Choroid plexus epithelial cell (primary cell): ENCODE measurements around the gene NPB.
"Not testable (repeated sequence)": the region's sequence is repeated elsewhere in the genome, so short reads cannot be mapped to it uniquely, and the experiment has no call there.

Source experiments
- DNase-seq: peaks from one replicate; pipeline ENCODE4 v3.0.0-alpha.2; 2010; ENCODE audit warnings: low read depth
- H3K4me3 ChIP-seq: 2 replicates; pipeline ENCODE4 v1.5.1; 2011; ENCODE audit warnings: low read depth, mild to moderate bottlenecking, control low read depth, low read length, moderate library complexity
- CTCF ChIP-seq: conservative IDR thresholded peaks from 2 replicates; pipeline ENCODE4 v1.5.1; 2011; ENCODE audit warnings: low read depth, mild to moderate bottlenecking, control low read depth, inconsistent platforms, low read length, moderate library complexity

The NPB gene

GRCh38 chr17:81916234-81917001, 14.4 kb downstream of the NPB start:
- DNase-seq = peak; percentile 72
- peak overlapping the region; percentile 68 for H3K4me3 ChIP-seq

DNA sequence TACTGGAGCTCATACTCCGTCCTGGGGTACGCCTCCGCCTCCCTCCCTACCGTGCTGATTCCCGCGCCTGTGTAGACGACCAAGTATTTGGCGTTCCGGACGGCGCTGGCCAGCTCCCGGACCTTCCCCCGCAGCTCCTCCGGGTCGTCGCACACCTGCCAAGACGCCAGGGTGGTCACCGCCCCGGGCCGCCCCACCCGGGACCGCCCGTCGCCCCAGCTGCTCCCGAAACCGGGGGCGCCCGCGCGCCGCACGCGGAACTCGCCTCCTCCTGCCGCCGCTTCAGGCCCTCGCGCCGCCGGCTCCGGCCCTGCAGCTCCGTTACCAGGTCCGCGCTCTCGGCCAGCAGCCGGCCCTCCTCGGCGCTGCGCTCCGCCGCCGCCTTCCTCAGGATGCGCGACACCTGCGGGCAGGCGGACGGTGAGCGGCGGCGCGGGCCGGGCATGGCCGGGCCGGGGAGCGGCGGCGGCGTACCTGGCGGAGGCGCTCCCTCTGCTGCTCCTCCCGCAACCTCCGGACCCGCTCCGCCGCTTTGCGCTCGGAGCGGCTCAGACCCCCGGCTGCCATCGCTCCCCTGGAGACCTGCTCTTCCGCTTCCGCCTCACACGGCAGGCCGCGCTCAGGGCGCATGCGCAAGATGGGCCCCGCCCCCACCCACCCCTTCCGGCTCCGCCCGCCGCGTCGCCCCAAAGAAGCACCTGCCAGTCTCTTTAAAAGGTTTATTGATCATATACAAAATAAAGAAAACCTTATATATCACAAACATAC, 15.7 kb downstream of the NPB start, which contains the start of gene SIRT7:
Gene SIRT7, minus strand, starts transcription at position 612 of the 768 bp plus-strand sequence. Its CDS starts 45 bp downstream, at position 567.
- DNase-seq = peak; percentile 74
- no peak for TF ChIP-seq CTCF
- peak within 1 kb of the TSS; percentile 68 for H3K4me3 ChIP-seq

More at GRCh38 chr17:81916234-81917001, 14.4 kb downstream of the NPB start:
- TF ChIP-seq CTCF = no peak

GRCh38 chr17:81918333-81918669, 16.3 kb downstream of the NPB start:
- not testable (repeated sequence) for DNase-seq
- peak overlapping the region; percentile 8 for H3K4me3 ChIP-seq

- TF ChIP-seq CTCF = no peak
- H3K4me3 ChIP-seq = no peak overlapping the region
- DNase-seq = no peak
Observed at GRCh38 chr17:81918832-81919545, 17.0 kb downstream of the NPB start.

GRCh38 chr17:81920612-81921536, 18.8 kb downstream of the NPB start:
- no peak overlapping the region for H3K4me3 ChIP-seq
- no peak for TF ChIP-seq CTCF
- DNase-seq = no peak

DNA sequence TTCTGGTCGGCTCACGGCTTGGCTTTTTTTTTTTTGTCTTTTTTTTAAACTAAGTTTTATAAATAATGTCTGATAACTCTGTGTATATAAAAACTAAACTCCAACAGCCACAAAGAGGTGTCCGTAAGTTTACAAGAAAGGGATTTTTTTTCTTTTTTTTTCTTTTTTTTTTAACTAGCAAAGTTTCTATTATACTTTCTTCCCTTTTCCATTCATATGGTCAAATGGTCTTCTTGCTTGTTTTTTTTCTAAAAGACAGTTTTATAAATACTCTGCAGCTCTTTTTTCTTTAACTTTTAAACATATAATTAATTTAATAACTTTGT, 19.5 kb downstream of the NPB start:
- no peak for DNase-seq
- TF ChIP-seq CTCF = no peak
- no peak overlapping the region for H3K4me3 ChIP-seq
